WTC11 (cell line): ENCODE results near the gene HENMT1.

Experiments
- CTCF ChIP-seq: fragments of 200-600 bp; IDR thresholded peaks from 2 replicates; pipeline ENCODE4 v1.8.0; 2022; ENCODE audit warnings: antibody characterized with exemption
- ELF4 ChIP-seq: sonication (generic); formaldehyde crosslinking; IDR thresholded peaks from 2 replicates; pipeline ENCODE4 v1.8.1; 2022; ENCODE audit warnings: low read depth, mild to moderate bottlenecking, moderate library complexity, missing genetic modification reagents
- ESRRA ChIP-seq: sonication (generic); formaldehyde crosslinking; IDR thresholded peaks from 2 replicates; pipeline ENCODE4 v1.8.1; 2022; ENCODE audit warnings: mild to moderate bottlenecking, missing genetic modification reagents, borderline replicate concordance
- NR1H2 ChIP-seq: sonication (generic); formaldehyde crosslinking; IDR thresholded peaks from 2 replicates; pipeline ENCODE4 v1.9.0; 2021; ENCODE audit warnings: mild to moderate bottlenecking, moderate library complexity, missing genetic modification reagents
- NR2C2 ChIP-seq: sonication (generic); formaldehyde crosslinking; IDR thresholded peaks from 2 replicates; pipeline ENCODE4 v1.8.0; 2022; ENCODE audit warnings: mild to moderate bottlenecking, missing genetic modification reagents
- SP1 ChIP-seq: sonication (generic); formaldehyde crosslinking; conservative IDR thresholded peaks from 2 replicates; pipeline ENCODE4 v1.8.1; 2022; ENCODE audit warnings: missing genetic modification reagents
- ZNF425 ChIP-seq: fragments of 250-450 bp; sonication (Bioruptor Pico); conservative IDR thresholded peaks from 2 replicates; pipeline ENCODE4 v1.9.0; 2021; ENCODE audit warnings: mild to moderate bottlenecking
- TF ChIP-seq, protein P1 (sequence below): sonication (generic); formaldehyde crosslinking; IDR thresholded peaks from 2 replicates; pipeline ENCODE4 v1.8.1; 2022; ENCODE audit warnings: mild to moderate bottlenecking, moderate library complexity, missing genetic modification reagents

DNA sequence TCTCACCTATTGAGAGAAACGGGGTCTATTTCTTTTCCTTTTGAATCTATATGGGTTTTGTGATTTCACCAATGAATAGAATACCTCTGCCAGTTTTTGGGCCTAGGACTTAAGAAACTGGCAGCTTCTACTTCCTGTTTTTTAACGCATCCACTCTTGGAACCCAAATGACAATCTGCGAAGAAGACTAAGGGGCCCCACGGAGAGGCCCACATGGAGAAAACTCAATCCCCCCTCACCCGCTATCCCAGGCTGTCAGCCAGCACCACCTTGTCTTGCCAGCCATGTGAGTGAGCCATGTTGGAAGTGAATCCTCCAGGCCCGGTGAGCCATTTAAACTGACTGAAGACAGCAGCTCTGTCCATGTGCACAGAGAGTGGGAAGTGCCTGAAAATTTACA is 3.6 kb upstream of the HENMT1 start:
- TF ChIP-seq, protein P1, sequence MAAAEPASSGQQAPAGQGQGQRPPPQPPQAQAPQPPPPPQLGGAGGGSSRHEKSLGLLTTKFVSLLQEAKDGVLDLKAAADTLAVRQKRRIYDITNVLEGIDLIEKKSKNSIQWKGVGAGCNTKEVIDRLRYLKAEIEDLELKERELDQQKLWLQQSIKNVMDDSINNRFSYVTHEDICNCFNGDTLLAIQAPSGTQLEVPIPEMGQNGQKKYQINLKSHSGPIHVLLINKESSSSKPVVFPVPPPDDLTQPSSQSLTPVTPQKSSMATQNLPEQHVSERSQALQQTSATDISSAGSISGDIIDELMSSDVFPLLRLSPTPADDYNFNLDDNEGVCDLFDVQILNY (CRISPR knock-in tag): no peak
- TF ChIP-seq CTCF (no peak), ELF4 (no peak), SP1 (CRISPR knock-in tag) (no peak), ZNF425 (CRISPR knock-in tag) (no peak), NR1H2 (no peak), ESRRA (no peak), NR2C2 (CRISPR knock-in tag) (no peak)
